Activated CD4-positive, alpha-beta T cell treated with anti-CD3 and anti-CD28 coated beads, Interleukin-2, Interleukin-4, amounts not matched to agents 100 ng/mL and 50 ng/mL, durations not matched to agents 16 hours and 8 hours (primary cell): ENCODE measurements around the gene INPP5K.

Experiments
- DNase-seq: peaks from one replicate; pipeline ENCODE4 v3.0.0-alpha.2; 2020; ENCODE audit warnings: low spot score

INPP5K gene

GRCh38 chr17:1485423-1486376, 30.7 kb downstream of the INPP5K start:
- peak; percentile 53 for DNase-seq

DNA sequence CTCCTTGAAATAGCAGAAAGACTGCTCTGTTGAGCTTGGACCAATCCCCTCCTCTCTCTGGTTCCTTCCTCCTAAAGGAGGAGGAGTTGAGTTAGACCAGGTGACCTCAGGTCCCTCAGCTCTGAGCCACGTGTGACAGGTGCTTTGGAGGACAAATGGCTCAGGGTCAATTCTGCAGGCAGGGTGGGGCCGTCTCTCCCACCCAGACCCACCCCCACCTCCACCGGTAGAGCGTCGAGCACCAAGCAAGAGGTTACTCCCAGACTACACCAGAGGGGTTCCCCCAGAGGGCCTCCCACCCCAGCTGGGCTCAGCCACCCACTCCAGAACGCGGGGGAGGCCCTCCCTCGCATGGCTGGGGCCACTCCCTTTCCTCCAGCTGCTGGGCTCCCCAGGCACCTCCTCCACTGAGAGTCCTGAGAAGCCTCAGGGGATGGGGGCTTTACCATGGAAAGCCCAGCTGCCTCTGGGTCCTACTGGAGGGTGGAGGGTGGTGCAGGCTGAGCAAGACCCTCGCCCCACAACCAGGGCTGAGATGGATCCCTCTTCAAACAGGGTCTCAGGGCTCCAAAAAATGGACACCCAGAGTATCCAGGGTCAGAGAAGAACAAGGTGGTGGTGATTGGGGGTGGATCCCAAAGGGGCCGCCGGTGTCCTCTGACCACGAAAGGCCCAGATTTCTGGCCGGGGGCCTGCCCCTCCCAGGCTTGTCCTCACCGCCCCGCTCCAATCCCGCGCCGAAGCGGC, 31.6 kb downstream of the INPP5K start:
- DNase-seq = no peak

DNA sequence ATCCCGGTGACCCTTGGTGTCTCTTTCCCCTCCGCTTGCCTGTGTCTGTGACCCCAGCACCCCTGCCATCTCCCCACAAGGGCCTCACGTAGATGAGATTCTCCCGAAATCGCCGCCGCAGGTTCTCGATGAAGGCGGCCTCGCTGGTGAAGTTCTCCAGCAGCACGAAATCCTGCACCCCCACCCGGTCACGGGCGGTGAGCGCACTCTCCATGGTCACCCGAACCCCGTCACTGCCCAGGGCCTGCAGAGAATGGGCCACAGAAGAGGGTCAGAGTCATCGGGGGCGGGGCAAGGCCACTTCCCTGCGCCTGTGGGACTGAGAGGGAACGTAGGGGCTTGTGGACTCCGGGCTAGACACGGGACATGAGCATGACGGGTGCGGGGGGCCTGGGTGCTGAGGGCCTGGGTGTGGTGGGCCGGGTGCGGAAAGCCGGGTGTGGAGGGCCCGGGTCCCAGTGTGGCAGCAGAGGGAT, 32.3 kb downstream of the INPP5K start:
- no peak for DNase-seq

- DNase-seq = no peak
Measured at GRCh38 chr17:1482680-1483079, 33.7 kb downstream of the INPP5K start.

- DNase-seq = no peak
Measured at GRCh38 chr17:1481736-1482135, 34.7 kb downstream of the INPP5K start.

DNA sequence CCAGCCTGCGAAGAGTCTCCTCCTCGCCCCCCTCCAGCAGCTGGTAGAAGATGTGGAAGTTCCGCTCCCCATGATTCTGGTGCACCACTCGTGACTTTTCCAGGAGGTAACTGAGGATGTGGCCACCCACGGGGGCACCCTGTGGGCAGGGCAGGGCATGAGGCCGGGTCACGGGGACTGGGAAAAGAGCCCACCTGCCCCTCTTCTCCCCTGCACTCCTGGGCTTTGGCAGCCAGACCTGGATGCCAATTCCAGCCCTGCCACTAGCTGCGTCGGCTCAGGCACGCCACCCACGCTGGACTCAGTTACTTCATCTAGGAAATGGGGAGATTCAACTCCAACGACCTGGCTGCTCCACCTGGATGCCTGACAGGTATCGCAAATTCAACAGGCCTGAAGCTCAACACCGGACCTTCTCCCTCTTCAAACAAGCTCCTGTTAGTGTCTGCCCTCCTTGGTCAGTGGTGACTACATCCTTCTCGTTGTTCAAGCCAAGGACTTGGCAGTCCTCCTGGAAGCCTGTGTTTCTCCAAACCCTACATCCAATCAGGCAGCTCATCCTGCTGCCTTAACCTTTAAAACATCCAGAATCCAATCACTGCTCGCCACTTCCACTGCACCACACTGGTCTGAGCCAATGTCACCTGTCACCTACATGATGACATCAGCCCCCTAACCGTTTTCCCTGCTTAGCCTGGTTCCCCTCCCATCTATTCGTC, 35.5 kb downstream of the INPP5K start:
- DNase-seq = no peak

DNA sequence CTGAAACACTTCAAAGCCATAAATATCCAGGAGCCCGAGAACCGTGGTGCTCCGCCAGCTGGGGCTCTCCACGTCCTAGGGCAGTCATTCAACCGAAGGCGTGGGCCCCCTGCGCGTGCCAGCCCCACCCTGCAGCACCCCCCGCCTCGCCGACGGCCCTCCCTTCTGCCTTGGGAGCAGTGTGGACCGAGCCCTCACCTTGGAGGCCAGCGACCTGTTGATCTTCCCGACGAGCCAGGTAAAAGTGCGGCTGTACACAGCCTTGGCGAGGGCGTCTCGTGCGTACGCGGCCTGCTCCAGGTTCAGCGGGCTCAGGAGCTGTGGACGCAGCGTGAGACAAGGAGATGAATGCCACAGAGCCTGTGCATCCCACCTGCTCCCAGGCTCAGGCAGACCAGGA, 38.0 kb downstream of the INPP5K start:
- no peak for DNase-seq

DNA sequence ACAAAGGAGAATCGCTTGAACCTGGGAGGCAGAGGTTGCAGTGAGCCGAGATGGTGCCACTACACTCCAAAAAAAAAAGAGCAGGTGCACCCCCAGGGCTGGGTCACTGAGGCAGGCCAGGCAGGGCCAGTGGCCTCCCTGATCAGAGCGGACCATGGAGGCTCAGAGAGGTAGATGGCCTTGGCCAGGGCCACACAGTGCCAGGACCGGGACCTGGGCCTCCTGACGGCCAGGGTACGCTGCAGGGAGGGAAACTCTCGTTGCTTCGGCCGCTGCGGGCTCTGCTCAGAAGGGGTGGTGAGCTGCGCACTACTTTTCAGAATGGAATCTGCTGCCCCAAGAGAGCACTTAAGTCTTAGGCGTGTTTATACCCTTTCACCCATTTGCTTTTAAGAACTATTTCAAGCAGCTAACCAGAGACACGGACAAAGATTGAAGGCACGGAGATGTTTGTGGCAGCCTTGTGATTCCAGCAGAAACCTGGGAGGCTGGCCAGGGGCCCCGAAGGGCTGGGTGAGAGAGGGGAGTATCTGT, 41.0 kb downstream of the INPP5K start:
- DNase-seq = no peak

DNA sequence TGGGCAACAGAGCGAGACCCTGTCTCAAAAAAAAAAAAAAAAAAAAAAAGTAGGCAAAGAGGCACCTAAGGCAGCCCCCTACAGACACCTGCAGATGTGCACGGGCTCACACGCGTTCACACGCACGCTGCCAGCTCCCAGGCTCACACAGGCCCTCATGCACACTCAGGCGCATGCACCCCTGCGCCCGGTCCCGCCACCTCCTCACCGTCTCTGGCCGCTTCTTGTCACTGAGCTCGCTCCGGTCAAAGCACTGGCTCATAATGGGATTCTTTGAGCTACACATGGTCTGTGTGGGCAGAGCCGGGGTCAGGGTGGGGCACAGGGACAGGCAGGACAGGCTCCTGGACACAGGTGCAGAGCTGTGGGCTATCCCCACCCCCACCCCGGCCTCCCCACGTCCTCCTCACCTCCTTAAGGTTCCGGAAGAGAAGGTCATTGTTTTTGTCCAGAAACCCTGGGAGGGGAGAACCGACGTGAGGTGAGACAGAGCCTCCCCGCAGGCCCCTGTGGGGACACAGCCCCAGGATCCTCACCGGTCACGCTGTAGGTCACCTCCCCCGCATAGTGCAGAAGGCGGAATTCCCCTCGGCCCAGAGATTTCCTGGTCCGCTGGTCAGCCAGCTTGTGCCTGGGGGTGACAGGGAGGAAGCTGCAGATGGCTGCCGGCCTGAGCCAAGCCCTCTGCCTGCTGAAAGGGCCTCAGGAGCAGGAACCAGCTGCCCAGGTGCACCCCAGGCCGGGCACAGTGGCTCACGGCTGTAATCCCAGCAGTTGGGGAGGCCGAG, 41.8 kb downstream of the INPP5K start:
- no peak for DNase-seq

DNA sequence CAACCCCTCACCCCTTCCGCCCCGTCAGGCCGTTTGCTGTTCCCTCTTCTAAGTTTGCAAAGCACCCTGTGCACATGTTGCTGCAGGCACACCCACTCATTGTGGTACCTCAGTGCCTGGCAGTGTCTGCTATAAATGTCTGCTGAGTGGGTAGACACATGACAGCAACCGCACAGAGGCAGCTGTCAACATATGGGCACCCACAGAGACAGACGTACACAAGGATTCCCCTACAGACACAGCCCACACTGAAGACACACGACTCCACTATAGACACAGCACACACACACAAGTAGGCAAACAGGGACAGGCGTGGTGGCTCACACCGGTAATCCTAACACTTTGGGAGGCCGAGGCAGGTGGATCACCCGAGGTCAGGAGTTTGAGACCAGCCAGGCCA, 42.6 kb downstream of the INPP5K start:
- DNase-seq = no peak

GRCh38 chr17:1473170-1473569, 43.2 kb downstream of the INPP5K start:
- no peak for DNase-seq

GRCh38 chr17:1471911-1472821, 44.2 kb downstream of the INPP5K start:
- DNase-seq = no peak

GRCh38 chr17:1471490-1471889, 44.9 kb downstream of the INPP5K start:
- no peak for DNase-seq

GRCh38 chr17:1470755-1471462, 45.5 kb downstream of the INPP5K start:
- no peak for DNase-seq

- no peak for DNase-seq
Measured at GRCh38 chr17:1470071-1470754, 46.2 kb downstream of the INPP5K start.

DNA sequence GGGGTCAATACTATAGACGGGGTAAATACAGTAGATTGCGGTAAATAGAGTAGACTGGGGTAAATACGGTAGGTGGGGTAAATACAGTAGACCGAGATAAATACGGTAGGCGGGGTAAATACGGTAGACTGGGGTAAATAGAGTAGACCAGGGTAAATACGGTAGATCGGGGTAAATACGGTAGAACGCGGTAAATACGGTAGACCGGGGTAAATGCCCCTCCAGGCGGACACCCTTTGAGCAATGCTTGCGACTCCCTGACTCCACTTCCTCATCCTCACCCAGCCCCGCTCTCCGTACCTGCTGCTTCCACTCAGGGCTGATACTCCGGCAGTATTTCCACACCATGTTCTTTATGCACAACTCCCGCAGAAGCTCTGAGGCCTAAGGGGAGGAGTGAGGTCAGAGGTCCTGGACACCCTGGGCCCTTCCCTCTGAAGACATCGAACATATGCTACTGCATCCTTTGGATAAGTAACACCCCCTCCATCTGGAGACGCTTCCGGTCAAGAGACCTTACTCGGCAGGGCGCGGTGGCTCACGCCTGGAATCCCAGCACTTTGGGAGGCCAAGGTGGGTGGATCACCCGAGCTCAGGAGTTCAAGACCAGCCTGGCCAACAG, 47.1 kb downstream of the INPP5K start:
- DNase-seq = no peak

GRCh38 chr17:1467898-1468492, 48.4 kb downstream of the INPP5K start:
- no peak for DNase-seq

GRCh38 chr17:1467258-1467657, 49.2 kb downstream of the INPP5K start:
- no peak for DNase-seq
